Esophagus squamous epithelium (tissue), 5 donors: ENCODE measurements around the gene KCNK2. TPM values are rescaled to one million over a fixed set of nuclear protein-coding genes. Genes with fewer than 3 reads are reported as not detected.

ENCODE experiments used
- DNase-seq: peaks from one replicate; lab custom pipeline; 2025; lab: John Stamatoyannopoulos, UW
- H3K27ac ChIP-seq, 4 donors: fragments of 200-600 bp; sonication (generic); one replicate each; pipeline ENCODE4 v1.5.1; 2016 to 2019; ENCODE audit warnings: mild to moderate bottlenecking in 1 of 4
- H3K27me3 ChIP-seq, 4 donors: fragments of 200-600 bp; sonication (generic); 1 replicate in 3 of 4; 2 replicates in 1 of 4; pipeline versions ENCODE4 v1.5.1 to v1.6.0; 2017 to 2021; ENCODE audit warnings: antibody characterized with exemption in 1 of 4
- H3K36me3 ChIP-seq, 3 donors: fragments of 200-600 bp; sonication (generic); one replicate each; pipeline ENCODE4 v1.5.1; 2016 to 2019
- H3K4me1 ChIP-seq, 3 donors: fragments of 200-600 bp; sonication (generic); one replicate each; pipeline ENCODE4 v1.5.1; 2017 to 2019
- H3K4me3 ChIP-seq, 4 donors: fragments of 200-600 bp; sonication (generic); 1 replicate in 3 of 4; 2 replicates in 1 of 4; pipeline ENCODE4 v1.5.1; 2016 to 2019; ENCODE audit warnings: mild to moderate bottlenecking in 2 of 4, moderate library complexity in 1 of 4
- H3K9me3 ChIP-seq, 3 donors: fragments of 200-600 bp; sonication (generic); one replicate each; pipeline ENCODE4 v1.5.1; 2016 to 2019
- POLR2A ChIP-seq, 4 donors: fragments of 450-650 bp; IDR thresholded peaks; one replicate each; pipeline ENCODE4 v1.6.1; 2017; ENCODE audit warnings: antibody characterized with exemption in 4 of 4, mild to moderate bottlenecking in 4 of 4, moderate library complexity in 3 of 4
- WGBS, 2 donors: methylation state at CpG; one replicate each; pipeline ENCODE4 v1.1.5; 2018; 5-methylcytosine and 5-hydroxymethylcytosine counted together
- intact Hi-C: fragments of 100-400 bp; cut with DNase I; formaldehyde crosslinking; loops from one replicate; pipeline ENCODE4 v1.15.0; 2022
- total RNA-seq, 4 donors: library from RNA; depleted of rRNA; stranded (reverse); fragments of >200 nt; gene quantifications; one replicate each; pipeline ENCODE4 v1.1.0, GENCODE V29; 2016
- TF ChIP-seq, protein P1 (sequence below), 6 experiments: fragments of 450-650 bp in 4 of 6; fragments of 200-600 bp in 2 of 6; sonication (generic) in 2 of 6; IDR thresholded peaks; one replicate each; pipeline ENCODE4 v1.5.1; 2016 to 2019; ENCODE audit warnings: antibody characterized with exemption in 6 of 6, mild to moderate bottlenecking in 4 of 6, moderate library complexity in 4 of 6
- donor health status: DM: yes; HTN: yes; CAD: no.

Gene KCNK2
- total RNA-seq, 4 donors from 2014 or later = 0.23 to 0.95 TPM; not detected in 2

DNA sequence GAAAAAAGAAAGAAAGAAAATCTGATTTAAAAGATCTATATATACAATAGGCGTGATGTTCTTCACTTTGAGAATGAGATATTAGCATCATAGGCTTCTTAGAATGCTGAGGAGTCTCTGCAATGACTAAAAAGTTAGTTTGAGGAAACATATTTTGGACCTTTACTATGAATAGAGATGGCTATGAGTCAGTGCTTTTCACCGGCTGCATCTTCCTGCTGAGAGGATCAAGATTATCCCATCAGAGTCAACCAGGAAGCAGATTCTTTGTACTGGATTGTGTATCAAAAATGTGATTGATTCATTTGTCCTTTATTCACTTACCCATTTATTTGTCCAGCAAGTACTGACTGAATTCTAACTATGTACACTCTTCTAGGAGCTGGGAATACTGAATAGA is 144.2 kb downstream of the KCNK2 start:
- H3K27ac ChIP-seq = no peak overlapping the region
- no peak overlapping the region for H3K4me3 ChIP-seq
- intact Hi-C loops = no loop called here
- DNase-seq = no peak
- TF ChIP-seq, protein P1, sequence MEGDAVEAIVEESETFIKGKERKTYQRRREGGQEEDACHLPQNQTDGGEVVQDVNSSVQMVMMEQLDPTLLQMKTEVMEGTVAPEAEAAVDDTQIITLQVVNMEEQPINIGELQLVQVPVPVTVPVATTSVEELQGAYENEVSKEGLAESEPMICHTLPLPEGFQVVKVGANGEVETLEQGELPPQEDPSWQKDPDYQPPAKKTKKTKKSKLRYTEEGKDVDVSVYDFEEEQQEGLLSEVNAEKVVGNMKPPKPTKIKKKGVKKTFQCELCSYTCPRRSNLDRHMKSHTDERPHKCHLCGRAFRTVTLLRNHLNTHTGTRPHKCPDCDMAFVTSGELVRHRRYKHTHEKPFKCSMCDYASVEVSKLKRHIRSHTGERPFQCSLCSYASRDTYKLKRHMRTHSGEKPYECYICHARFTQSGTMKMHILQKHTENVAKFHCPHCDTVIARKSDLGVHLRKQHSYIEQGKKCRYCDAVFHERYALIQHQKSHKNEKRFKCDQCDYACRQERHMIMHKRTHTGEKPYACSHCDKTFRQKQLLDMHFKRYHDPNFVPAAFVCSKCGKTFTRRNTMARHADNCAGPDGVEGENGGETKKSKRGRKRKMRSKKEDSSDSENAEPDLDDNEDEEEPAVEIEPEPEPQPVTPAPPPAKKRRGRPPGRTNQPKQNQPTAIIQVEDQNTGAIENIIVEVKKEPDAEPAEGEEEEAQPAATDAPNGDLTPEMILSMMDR (IDR thresholded peaks at IDR 0.05) = no peak
- TF ChIP-seq POLR2A (IDR thresholded peaks at IDR 0.05) = no peak
- 69 to 70% methylated on average over 2 of the region's 2 CpGs for WGBS, 2 donors
- H3K27me3 ChIP-seq = no peaks in the 10 kb centered on the region
- no peaks in the 10 kb centered on the region for H3K4me1 ChIP-seq
- H3K36me3 ChIP-seq = no peaks in the 10 kb centered on the region
- H3K9me3 ChIP-seq = no peaks in the 10 kb centered on the region

DNA sequence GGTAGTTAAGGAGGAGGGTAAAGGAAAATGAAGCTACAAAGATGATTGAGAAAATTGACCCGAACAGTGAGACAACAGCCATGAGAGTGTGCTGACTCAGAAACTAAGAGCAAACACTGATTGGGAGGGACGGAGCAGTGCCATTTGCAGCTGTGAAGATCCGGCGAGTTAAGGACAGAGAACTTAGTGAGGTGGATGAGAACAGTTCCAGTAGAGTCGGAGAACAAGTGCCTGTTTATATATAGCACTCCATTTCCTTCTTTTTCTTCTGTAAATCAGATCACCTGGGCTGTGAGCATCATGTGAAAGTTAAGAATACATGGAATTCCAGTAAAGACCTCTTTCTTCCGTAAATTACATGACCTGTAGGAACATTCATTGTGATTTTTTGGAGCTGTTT is 145.7 kb downstream of the KCNK2 start:
- Histone ChIP-seq H3K36me3 (no peaks in the 10 kb centered on the region), H3K4me3 (no peak overlapping the region), H3K4me1 (no peaks in the 10 kb centered on the region), H3K27me3 (no peaks in the 10 kb centered on the region), H3K27ac (no peak overlapping the region), H3K9me3 (no peaks in the 10 kb centered on the region)
- TF ChIP-seq, protein P1 (IDR thresholded peaks at IDR 0.05) = no peak
- TF ChIP-seq POLR2A (IDR thresholded peaks at IDR 0.05) = no peak
- intact Hi-C loops = no loop called here
- no peak for DNase-seq
- 71 to 75% methylated on average over 6 of the region's 6 CpGs for WGBS, 2 donors

DNA sequence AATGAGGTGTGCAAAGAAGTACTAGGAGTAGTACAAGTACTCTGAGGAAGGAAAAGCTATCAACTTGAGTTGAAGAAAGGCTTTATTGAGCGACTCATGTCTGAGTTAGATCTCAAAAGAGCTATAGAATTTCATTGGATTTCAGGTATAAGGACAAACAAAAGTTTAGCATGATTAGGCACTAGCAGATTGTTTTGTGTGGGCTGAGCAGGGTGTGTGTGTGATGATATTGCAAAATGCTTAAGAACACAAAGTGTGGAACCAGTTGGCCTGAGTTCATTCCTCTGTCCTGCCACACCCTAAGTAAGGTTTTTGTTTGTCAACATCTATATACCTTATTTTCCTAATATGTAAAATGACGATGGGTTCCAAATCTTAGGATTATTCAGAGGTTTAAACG is 158.9 kb downstream of the KCNK2 start:
- no peak overlapping the region for H3K27ac ChIP-seq
- 62 to 73% methylated on average over 3 of the region's 3 CpGs for WGBS, 2 donors
- TF ChIP-seq, protein P1 (IDR thresholded peaks at IDR 0.05) = no peak
- no peak for TF ChIP-seq POLR2A (IDR thresholded peaks at IDR 0.05)
- no peaks in the 10 kb centered on the region for H3K4me1 ChIP-seq
- intact Hi-C loops = no loop called here
- no peaks in the 10 kb centered on the region for H3K36me3 ChIP-seq
- H3K27me3 ChIP-seq = no peaks in the 10 kb centered on the region
- DNase-seq = no peak
- no peaks in the 10 kb centered on the region for H3K9me3 ChIP-seq
- H3K4me3 ChIP-seq = no peak overlapping the region

DNA sequence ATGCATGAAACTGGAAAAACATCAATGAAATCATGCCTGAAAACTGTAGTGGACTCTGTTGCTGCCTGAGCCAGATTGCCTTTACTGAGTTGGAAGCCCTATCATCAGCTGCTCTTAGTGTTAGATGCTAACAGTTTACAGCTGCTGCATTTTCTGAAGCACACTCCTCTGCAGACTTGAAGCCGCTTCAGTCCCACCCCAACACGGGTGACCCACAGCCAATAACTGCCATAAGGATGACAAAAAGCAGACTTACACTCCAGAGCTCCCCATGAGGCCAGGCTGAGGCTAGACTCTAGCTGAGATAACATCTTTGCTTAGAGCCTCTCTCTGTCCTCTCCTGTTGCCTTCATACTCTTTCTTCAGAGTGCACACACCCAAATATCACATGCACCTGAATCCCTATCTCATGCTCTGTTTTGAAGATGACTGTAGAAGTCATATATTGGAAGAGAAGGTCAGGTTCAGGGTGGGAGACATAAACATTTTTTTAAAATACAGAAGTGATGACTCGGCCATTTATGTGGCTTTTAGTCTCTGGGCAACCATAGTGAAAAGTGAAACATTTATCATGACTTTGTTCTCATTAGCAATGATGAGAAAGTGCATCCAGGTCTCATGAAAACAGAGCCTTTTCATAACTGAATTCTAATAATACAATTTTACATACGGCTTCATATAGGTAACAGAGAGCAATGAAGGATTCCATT is 161.0 kb downstream of the KCNK2 start:
- Histone ChIP-seq H3K9me3 (no peaks in the 10 kb centered on the region), H3K4me3 (no peak overlapping the region), H3K27ac (no peak overlapping the region), H3K4me1 (no peaks in the 10 kb centered on the region), H3K27me3 (no peaks in the 10 kb centered on the region), H3K36me3 (no peaks in the 10 kb centered on the region)
- WGBS, 2 donors = 51 to 58% methylated on average over 4 of the region's 4 CpGs
- no peak for TF ChIP-seq POLR2A (IDR thresholded peaks at IDR 0.05)
- TF ChIP-seq, protein P1 (IDR thresholded peaks at IDR 0.05) = no peak
- intact Hi-C loops = no loop called here
- no peak for DNase-seq

DNA sequence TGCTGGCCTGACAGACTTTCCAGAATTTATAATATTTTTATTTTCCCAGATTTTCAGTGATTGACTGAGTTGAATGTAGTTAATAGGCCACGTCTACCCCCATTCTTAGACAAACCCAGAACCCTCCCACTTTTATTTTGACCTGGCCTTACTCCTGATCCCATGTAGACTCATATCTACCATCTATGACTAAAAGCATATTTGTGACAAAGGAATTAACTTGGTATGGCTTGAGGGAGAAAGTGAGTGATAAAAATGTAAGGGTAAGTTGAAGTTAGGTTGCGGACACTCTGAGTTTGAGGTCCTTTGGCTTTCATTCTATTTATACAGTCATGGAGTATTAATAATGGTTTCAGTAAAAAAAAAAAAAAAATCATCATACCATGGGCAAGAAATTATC is 168.4 kb downstream of the KCNK2 start:
- intact Hi-C loops = no loop called here
- no peaks in the 10 kb centered on the region for H3K36me3 ChIP-seq
- WGBS, 2 donors = 70 to 84% methylated on average over 2 of the region's 2 CpGs
- H3K27ac ChIP-seq = no peak overlapping the region
- H3K4me3 ChIP-seq = no peak overlapping the region
- no peak for DNase-seq
- TF ChIP-seq POLR2A (IDR thresholded peaks at IDR 0.05) = no peak
- TF ChIP-seq, protein P1 (IDR thresholded peaks at IDR 0.05) = no peak
- H3K9me3 ChIP-seq = no peaks in the 10 kb centered on the region
- no peaks in the 10 kb centered on the region for H3K27me3 ChIP-seq
- H3K4me1 ChIP-seq = no peaks in the 10 kb centered on the region
